ENCODE measurements around the gene RFX8. TPM values are rescaled to one million over a fixed set of nuclear protein-coding genes. Genes with fewer than 3 reads are reported as not detected.
A peak's percentile ranks its signal among the peaks of the same experiment; 100 is the strongest.

Gene RFX8
- polyA plus RNA-seq, 1 experiment = 1.7 TPM

DNA sequence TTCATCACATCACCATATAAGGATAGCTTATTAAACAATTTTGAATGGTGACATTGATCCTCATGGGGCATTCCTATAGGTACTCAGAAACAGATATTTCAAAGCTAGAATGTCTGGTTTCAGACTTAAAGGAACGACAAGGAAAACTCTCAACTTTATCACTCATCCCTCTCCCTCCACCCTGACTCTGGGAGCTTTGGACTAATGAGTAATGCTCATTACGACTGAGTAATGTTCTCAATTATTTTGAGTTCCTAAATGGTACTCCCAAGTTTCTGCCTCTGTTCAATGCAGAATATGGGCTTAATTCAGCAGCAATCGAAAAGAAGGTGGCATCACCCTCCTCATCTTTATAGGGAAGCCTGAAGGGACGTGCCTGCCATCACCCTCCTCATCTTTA lies 43.4 kb downstream of the RFX8 start:
- DNase-seq (ENCODE audit: low read depth) = no peak
- TF ChIP-seq, protein P1, sequence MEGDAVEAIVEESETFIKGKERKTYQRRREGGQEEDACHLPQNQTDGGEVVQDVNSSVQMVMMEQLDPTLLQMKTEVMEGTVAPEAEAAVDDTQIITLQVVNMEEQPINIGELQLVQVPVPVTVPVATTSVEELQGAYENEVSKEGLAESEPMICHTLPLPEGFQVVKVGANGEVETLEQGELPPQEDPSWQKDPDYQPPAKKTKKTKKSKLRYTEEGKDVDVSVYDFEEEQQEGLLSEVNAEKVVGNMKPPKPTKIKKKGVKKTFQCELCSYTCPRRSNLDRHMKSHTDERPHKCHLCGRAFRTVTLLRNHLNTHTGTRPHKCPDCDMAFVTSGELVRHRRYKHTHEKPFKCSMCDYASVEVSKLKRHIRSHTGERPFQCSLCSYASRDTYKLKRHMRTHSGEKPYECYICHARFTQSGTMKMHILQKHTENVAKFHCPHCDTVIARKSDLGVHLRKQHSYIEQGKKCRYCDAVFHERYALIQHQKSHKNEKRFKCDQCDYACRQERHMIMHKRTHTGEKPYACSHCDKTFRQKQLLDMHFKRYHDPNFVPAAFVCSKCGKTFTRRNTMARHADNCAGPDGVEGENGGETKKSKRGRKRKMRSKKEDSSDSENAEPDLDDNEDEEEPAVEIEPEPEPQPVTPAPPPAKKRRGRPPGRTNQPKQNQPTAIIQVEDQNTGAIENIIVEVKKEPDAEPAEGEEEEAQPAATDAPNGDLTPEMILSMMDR (IDR thresholded peaks at IDR 0.05; ENCODE audit: insufficient read depth, low read depth, low read length) = no peak
- CTCF ChIA-PET = interaction anchor here (1.7 kb wide), 1 partner anchor 13 kb away, joined by 9 read pairs; no protein-coding TSS in a partner anchor
- no peaks in the 10 kb centered on the region for H3K36me3 ChIP-seq (ENCODE audit: control insufficient read depth, insufficient read depth, low read length)
- POLR2A ChIA-PET = no interaction called here
- H3K27me3 ChIP-seq (ENCODE audit: control insufficient read depth, insufficient read depth, low read length) = no peaks in the 10 kb centered on the region
- no peak overlapping the region for H3K4me3 ChIP-seq (ENCODE audit: low read depth, low read length)

DNA sequence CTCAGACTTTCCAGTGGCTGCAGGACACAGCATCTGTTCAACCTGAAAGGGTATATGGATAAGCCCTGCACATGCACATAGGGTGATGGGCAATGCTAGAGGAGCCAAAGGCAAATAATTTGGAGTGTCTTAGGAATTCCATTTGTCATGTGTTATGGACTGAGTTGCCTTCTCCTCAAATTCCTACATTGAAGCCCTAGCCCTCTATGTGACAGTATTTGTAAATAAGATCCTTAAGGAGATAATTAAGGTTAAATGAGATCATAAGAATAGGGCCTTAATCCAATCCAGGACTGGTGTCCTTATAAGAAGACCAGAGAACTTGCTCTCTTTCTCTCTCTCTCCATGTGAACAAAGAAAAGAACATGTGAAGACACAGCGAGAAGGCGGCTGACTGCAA lies 44.8 kb downstream of the RFX8 start:
- peak; percentile 66 for DNase-seq (ENCODE audit: low read depth)
- Histone ChIP-seq H3K27me3 (ENCODE audit: control insufficient read depth, insufficient read depth, low read length) (no peaks in the 10 kb centered on the region), H3K4me3 (ENCODE audit: low read depth, low read length) (no peak overlapping the region), H3K36me3 (ENCODE audit: control insufficient read depth, insufficient read depth, low read length) (no peaks in the 10 kb centered on the region)
- TF ChIP-seq, protein P1 (IDR thresholded peaks at IDR 0.05; ENCODE audit: insufficient read depth, low read depth, low read length) = no peak
- POLR2A ChIA-PET = no interaction called here
- CTCF ChIA-PET = interaction anchor here (1.7 kb wide), 1 partner anchor 11 kb away, joined by 9 read pairs; no protein-coding TSS in a partner anchor

DNA sequence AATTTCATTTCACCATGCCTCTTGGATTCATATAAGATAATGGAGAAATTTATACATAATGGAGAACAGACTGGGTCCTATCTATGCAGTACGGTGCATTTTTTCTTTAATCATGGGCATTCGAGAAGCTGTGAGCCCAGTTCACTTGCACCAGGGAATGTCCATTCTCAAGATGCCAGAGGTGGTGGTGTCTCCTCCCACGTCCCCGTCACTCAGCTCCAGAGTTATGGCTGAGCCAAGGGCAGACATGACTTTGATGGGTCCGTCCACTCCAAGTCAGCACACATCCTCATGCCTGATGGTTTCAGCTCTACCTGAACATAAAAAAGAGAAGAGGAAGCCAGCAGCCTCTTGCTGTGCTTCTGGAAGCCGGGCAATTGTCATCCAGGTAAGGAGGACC lies 45.5 kb downstream of the RFX8 start:
- Histone ChIP-seq H3K27me3 (ENCODE audit: control insufficient read depth, insufficient read depth, low read length) (no peaks in the 10 kb centered on the region), H3K4me3 (ENCODE audit: low read depth, low read length) (no peak overlapping the region), H3K36me3 (ENCODE audit: control insufficient read depth, insufficient read depth, low read length) (no peaks in the 10 kb centered on the region)
- DNase-seq (ENCODE audit: low read depth) = no peak
- ChIA-PET CTCF (interaction anchor here (1.0 kb wide), 1 partner anchor 402 kb away, joined by 3 read pairs; no protein-coding TSS in a partner anchor), POLR2A (no interaction called here)
- TF ChIP-seq, protein P1 (IDR thresholded peaks at IDR 0.05; ENCODE audit: insufficient read depth, low read depth, low read length) = no peak

DNA sequence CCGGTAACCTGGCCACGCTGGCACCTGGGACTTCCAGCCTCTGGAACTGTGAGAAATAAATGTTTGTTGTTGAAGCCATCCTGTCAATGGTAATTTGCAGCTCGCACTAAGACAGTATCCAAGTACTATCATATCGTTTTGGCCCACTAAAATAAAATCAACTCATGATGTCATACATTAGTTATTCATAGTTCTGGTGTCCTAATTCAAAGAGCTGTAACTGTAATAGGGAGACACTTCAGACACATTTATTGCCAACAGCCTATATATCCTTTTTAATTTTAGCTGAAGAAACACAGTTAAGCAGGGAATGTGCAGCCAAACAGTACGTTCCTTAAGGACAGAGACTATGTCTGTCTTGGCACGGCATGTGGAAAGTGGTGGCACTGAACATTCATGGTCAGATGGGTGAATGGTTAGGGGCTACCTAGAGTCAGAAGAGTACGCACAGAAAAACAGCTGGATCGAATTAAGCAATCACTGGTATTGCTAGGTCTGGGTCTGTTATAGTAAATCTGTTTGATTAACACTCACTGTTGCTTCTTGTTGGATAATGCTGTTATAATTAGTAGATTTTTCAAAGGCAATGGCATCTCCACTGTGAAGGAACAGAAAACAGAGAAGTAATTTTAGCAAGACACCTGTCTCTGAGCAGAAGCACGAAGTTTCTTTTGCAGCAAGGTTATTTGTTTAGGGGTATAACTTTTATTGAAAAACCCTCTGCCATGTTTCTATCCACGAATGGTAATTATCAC lies 46.3 kb downstream of the RFX8 start:
- Histone ChIP-seq H3K36me3 (ENCODE audit: control insufficient read depth, insufficient read depth, low read length) (no peaks in the 10 kb centered on the region), H3K27me3 (ENCODE audit: control insufficient read depth, insufficient read depth, low read length) (no peaks in the 10 kb centered on the region), H3K4me3 (ENCODE audit: low read depth, low read length) (no peak overlapping the region)
- no peak for DNase-seq (ENCODE audit: low read depth)
- TF ChIP-seq, protein P1 (IDR thresholded peaks at IDR 0.05; ENCODE audit: insufficient read depth, low read depth, low read length) = no peak
- CTCF ChIA-PET = interaction anchor here (0.9 to 1.0 kb wide), 2 partner anchors 35 to 403 kb away, joined by 3 read pairs; no protein-coding TSS in a partner anchor
- POLR2A ChIA-PET = no interaction called here

DNA sequence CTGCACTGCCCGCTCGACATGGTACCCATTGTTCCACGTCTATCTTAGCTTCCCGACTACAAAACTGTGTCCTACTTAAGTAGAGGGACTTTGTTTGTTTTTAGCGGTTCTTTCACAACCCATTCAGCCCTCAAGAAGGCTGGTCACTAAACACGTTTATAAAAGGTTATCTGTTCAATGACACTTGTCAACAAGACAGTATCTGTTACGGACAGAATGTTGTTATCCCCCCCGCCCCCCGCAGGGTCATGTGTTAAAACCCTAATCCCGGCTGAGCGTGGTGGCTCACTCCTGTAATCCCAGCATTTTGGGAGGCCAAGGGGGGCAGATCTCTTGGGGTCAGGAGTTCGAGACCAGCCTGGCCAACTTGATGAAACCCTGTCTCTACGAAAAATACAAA lies 47.2 kb downstream of the RFX8 start:
- Histone ChIP-seq H3K27me3 (ENCODE audit: control insufficient read depth, insufficient read depth, low read length) (no peaks in the 10 kb centered on the region), H3K4me3 (ENCODE audit: low read depth, low read length) (no peak overlapping the region), H3K36me3 (ENCODE audit: control insufficient read depth, insufficient read depth, low read length) (no peaks in the 10 kb centered on the region)
- DNase-seq (ENCODE audit: low read depth) = no peak
- TF ChIP-seq, protein P1 (IDR thresholded peaks at IDR 0.05; ENCODE audit: insufficient read depth, low read depth, low read length) = no peak
- ChIA-PET POLR2A (no interaction called here), CTCF (interaction anchor here (0.9 to 1.9 kb wide), 2 partner anchors 9 to 36 kb away, joined by 3 to 6 read pairs; no protein-coding TSS in a partner anchor)

Measured in BJ (cell line).